Measurements from ENCODE around the gene TMEM131L. TPM values are rescaled to one million over a fixed set of nuclear protein-coding genes. Genes with fewer than 3 reads are reported as not detected.
A peak's percentile ranks its signal among the peaks of the same experiment; 100 is the strongest.

The TMEM131L gene
- total RNA-seq, 2 experiments from 2014 or later = 51.7 to 52.4 TPM

- H3K27ac Mint-ChIP-seq = no peak overlapping the region
- POLR2A ChIA-PET = no interaction called here
- H3K36me3 Mint-ChIP-seq (ENCODE audit: low read depth) = no peaks in the 10 kb centered on the region
- intact Hi-C loops (cut with micrococcal nuclease) = loop anchor here (10.0 kb wide), 2 partner anchors 223 to 503 kb away; no protein-coding TSS in a partner anchor
- no peak for TF ChIP-seq CTCF (IDR thresholded peaks at IDR 0.05)
- H3K27me3 Mint-ChIP-seq = no peaks in the 10 kb centered on the region
- H3K9me3 Mint-ChIP-seq = peaks cover 1% of the 10 kb centered on the region
- no peak for ATAC-seq
- H3K4me1 Mint-ChIP-seq (ENCODE audit: low read depth) = peaks cover 29% of the 10 kb centered on the region
- no peak for DNase-seq
- CTCF ChIA-PET = interaction anchor here (1.0 to 5.5 kb wide), 14 partner anchors 8 to 564 kb away, joined by 3 to 48 read pairs (median 6); partner anchors contain the start of gene MND1
- H3K4me3 Mint-ChIP-seq = no peak overlapping the region
Measured at GRCh38 chr4:153647975-153648374, 181.8 kb downstream of the TMEM131L start.

GRCh38 chr4:153649572-153649991, 183.4 kb downstream of the TMEM131L start:
- Mint-ChIP-seq H3K27me3 (no peaks in the 10 kb centered on the region), H3K36me3 (ENCODE audit: low read depth) (no peaks in the 10 kb centered on the region), H3K4me3 (no peak overlapping the region), H3K4me1 (ENCODE audit: low read depth) (peaks cover 26% of the 10 kb centered on the region), H3K9me3 (peaks cover 1% of the 10 kb centered on the region), H3K27ac (no peak overlapping the region)
- no peak for ATAC-seq
- intact Hi-C loops (cut with micrococcal nuclease) = loop anchor here (10.0 kb wide), 2 partner anchors 225 to 505 kb away; no protein-coding TSS in a partner anchor
- ChIA-PET CTCF (interaction anchor here (0.8 to 5.5 kb wide), 16 partner anchors 15 to 507 kb away, joined by 3 to 48 read pairs (median 5); partner anchors contain the start of genes MND1 and TLR2), POLR2A (interaction anchor here (1.0 kb wide), 1 partner anchor 10 kb away, joined by 6 read pairs; no protein-coding TSS in a partner anchor)
- peak; percentile 28 for DNase-seq
- TF ChIP-seq CTCF (IDR thresholded peaks at IDR 0.05) = peak; percentile 47

- no peak for TF ChIP-seq CTCF (IDR thresholded peaks at IDR 0.05)
- ChIA-PET CTCF (interaction anchor here (1.0 to 5.5 kb wide), 2 partner anchors 8 to 99 kb away, joined by 7 to 48 read pairs; no protein-coding TSS in a partner anchor), POLR2A (interaction anchor here (0.6 to 1.2 kb wide), 2 partner anchors 8 to 117 kb away, joined by 3 read pairs; no protein-coding TSS in a partner anchor)
- Mint-ChIP-seq H3K27me3 (peaks cover 4% of the 10 kb centered on the region), H3K9me3 (no peaks in the 10 kb centered on the region), H3K36me3 (ENCODE audit: low read depth) (no peaks in the 10 kb centered on the region), H3K4me1 (ENCODE audit: low read depth) (peaks cover 26% of the 10 kb centered on the region), H3K4me3 (no peak overlapping the region), H3K27ac (peak overlapping the region; percentile 82)
- intact Hi-C loops (cut with micrococcal nuclease) = no loop called here
- ATAC-seq (no peak), DNase-seq (no peak)
Measured at GRCh38 chr4:153651116-153651515, 185.0 kb downstream of the TMEM131L start.

- Mint-ChIP-seq H3K27me3 (peaks cover 4% of the 10 kb centered on the region), H3K36me3 (ENCODE audit: low read depth) (no peaks in the 10 kb centered on the region), H3K4me1 (ENCODE audit: low read depth) (peaks cover 26% of the 10 kb centered on the region), H3K9me3 (no peaks in the 10 kb centered on the region), H3K4me3 (no peak overlapping the region), H3K27ac (peak overlapping the region; percentile 82)
- DNase-seq (peak; percentile 76), ATAC-seq (peak; percentile 97)
- no peak for TF ChIP-seq CTCF (IDR thresholded peaks at IDR 0.05)
- CTCF ChIA-PET = interaction anchor here (0.6 to 1.0 kb wide), 2 partner anchors 8 to 307 kb away, joined by 4 to 7 read pairs; partner anchors contain the start of gene MND1
- POLR2A ChIA-PET = interaction anchor here (0.6 to 1.2 kb wide), 2 partner anchors 8 to 117 kb away, joined by 3 read pairs; no protein-coding TSS in a partner anchor
- intact Hi-C loops (cut with micrococcal nuclease) = no loop called here
Measured at GRCh38 chr4:153651587-153651986, 185.4 kb downstream of the TMEM131L start.
